Testis (tissue), 3 donors: Measurements from ENCODE around the gene HEPACAM2. TPM values are rescaled to one million over a fixed set of nuclear protein-coding genes. Genes with fewer than 3 reads are reported as not detected.

Source experiments
- DNase-seq: peaks from one replicate; pipeline ENCODE4 v3.0.0-alpha.2; 2019
- H3K27ac ChIP-seq, 2 donors: fragments of 200-600 bp; sonication (generic); one replicate each; pipeline ENCODE4 v1.5.1; 2019
- H3K27me3 ChIP-seq: fragments of 200-600 bp; sonication (generic); one replicate; pipeline ENCODE4 v1.5.1; 2019
- H3K36me3 ChIP-seq: fragments of 200-600 bp; sonication (generic); one replicate; pipeline ENCODE4 v1.5.1; 2017; ENCODE audit warnings: low read depth; ENCODE audit errors: missing control alignments
- H3K4me1 ChIP-seq: fragments of 200-600 bp; sonication (generic); one replicate; pipeline ENCODE4 v1.5.1; 2019
- H3K4me3 ChIP-seq, 2 donors: fragments of 200-600 bp; sonication (generic); one replicate each; pipeline ENCODE4 v1.5.1; 2017 to 2019
- H3K9me3 ChIP-seq: fragments of 200-600 bp; sonication (generic); one replicate; pipeline ENCODE4 v1.5.1; 2017
- CTCF ChIP-seq, 3 experiments: fragments of 450-650 bp in 2 of 3; fragments of 200-600 bp in 1 of 3; sonication (generic) in 1 of 3; IDR thresholded peaks; one replicate each; pipeline ENCODE4 v1.5.1; 2016 to 2019; ENCODE audit warnings: antibody characterized with exemption in 3 of 3, mild to moderate bottlenecking in 2 of 3, moderate library complexity in 1 of 3
- POLR2A ChIP-seq: fragments of 450-650 bp; IDR thresholded peaks from one replicate; pipeline ENCODE4 v1.6.1; 2017; ENCODE audit warnings: antibody characterized with exemption, mild to moderate bottlenecking, moderate library complexity
- WGBS, 2 donors: methylation state at CpG; one replicate each; pipeline ENCODE4 v1.1.5; 2018; 5-methylcytosine and 5-hydroxymethylcytosine counted together
- intact Hi-C: fragments of 100-400 bp; cut with DNase I; formaldehyde crosslinking; loops from one replicate; pipeline ENCODE4 v1.15.1; 2023; ENCODE audit warnings: low total_unique reads
- polyA plus RNA-seq: library from polyadenylated mRNA; stranded (reverse); fragments of 350-450 nt; fragmentation: Illumina TruSeq; extraction: RNeasy Lipid Tissue Mini Kit (QIAGEN cat#74804); gene quantifications from one replicate; pipeline ENCODE4 v1.2.3, GENCODE V29; 2014; ENCODE audit warnings: low read depth, low replicate concordance; ENCODE audit not compliant: insufficient read depth
- total RNA-seq, 2 donors: library from RNA; depleted of rRNA; stranded (reverse); fragments of >200 nt; gene quantifications; one replicate each; pipeline ENCODE4 v1.2.3, GENCODE V29; 2016

The HEPACAM2 gene
- total and polyA plus RNA-seq, 3 donors from 2014 or later = 2.4 to 4.6 (median 2.7) TPM

GRCh38 chr7:93140582-93141191 is 85.6 kb downstream of the HEPACAM2 start:
- WGBS, 2 donors = 93 to 96% methylated on average over 3 of the region's 3 CpGs
- Histone ChIP-seq H3K27me3 (no peaks in the 10 kb centered on the region), H3K36me3 (no peaks in the 10 kb centered on the region), H3K9me3 (no peaks in the 10 kb centered on the region), H3K27ac (no peak overlapping the region), H3K4me1 (no peaks in the 10 kb centered on the region), H3K4me3 (no peak overlapping the region)
- no peak for TF ChIP-seq CTCF (IDR thresholded peaks at IDR 0.05)
- TF ChIP-seq POLR2A = no peak
- intact Hi-C loops = no loop called here
- DNase-seq = no peak

DNA sequence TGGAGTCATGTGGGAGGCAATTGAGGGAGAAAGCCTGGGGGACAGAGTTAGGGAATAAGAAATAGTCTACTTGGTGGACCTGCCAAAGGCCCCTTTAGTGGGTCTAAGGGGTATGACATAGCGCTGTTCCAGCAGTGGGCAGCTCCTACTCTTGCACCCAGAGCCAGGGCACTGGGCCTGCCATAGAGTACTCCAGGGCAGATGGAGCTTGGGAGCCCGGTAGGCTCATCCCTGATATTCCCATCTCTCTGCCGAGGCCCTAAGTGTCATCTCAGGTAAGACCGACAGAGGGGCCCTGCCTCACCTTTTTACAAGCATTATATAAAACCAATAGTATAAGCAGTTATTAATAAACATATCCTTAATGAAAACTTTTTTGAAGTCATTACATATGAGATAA is 87.7 kb downstream of the HEPACAM2 start:
- WGBS, 2 donors = 91 to 96% methylated on average over 4 of the region's 4 CpGs
- H3K4me3 ChIP-seq = no peak overlapping the region
- H3K9me3 ChIP-seq = no peaks in the 10 kb centered on the region
- TF ChIP-seq POLR2A = no peak
- no peak for TF ChIP-seq CTCF (IDR thresholded peaks at IDR 0.05)
- no peak overlapping the region for H3K27ac ChIP-seq
- H3K27me3 ChIP-seq = no peaks in the 10 kb centered on the region
- intact Hi-C loops = no loop called here
- DNase-seq = no peak
- no peaks in the 10 kb centered on the region for H3K36me3 ChIP-seq
- no peaks in the 10 kb centered on the region for H3K4me1 ChIP-seq

Other genes starting within 250 kb of the HEPACAM2 start
- gene SAMD9, start 108.5 kb downstream of the HEPACAM2 start, total RNA-seq = 1 to 10 TPM; 1.9 to 3.2 TPM
- 0.73 TPM for gene SAMD9, start 108.5 kb downstream of the HEPACAM2 start, polyA plus RNA-seq
- 1 to 10 TPM; 5.1 to 6.5 TPM for gene SAMD9L, start 78.1 kb downstream of the HEPACAM2 start, total RNA-seq
- gene SAMD9L, start 78.1 kb downstream of the HEPACAM2 start, polyA plus RNA-seq = 2.7 TPM
- gene VPS50, start 5.9 kb upstream of the HEPACAM2 start, total RNA-seq = 10 to 100 TPM; 22.9 to 26.6 TPM
- 17.5 TPM for gene VPS50, start 5.9 kb upstream of the HEPACAM2 start, polyA plus RNA-seq